H9 (cell line): ENCODE data around the gene TMEM30B. TPM values are rescaled to one million over a fixed set of nuclear protein-coding genes. Genes with fewer than 3 reads are reported as not detected.
"Not testable (repeated sequence)": the region's sequence is repeated elsewhere in the genome, so short reads cannot be mapped to it uniquely, and the experiment has no call there.

ENCODE experiments used
- DNase-seq: peaks from one replicate; pipeline ENCODE4 v3.0.0-alpha.2; 2017
- H2AFZ ChIP-seq: one replicate; pipeline ENCODE4 v1.6.1; 2013; ENCODE audit warnings: mild to moderate bottlenecking, low read length, control low read depth, moderate library complexity
- H2AK5ac ChIP-seq: 2 replicates; pipeline ENCODE4 v1.6.1; 2013; ENCODE audit warnings: low read length, control low read depth, mixed read lengths; ENCODE audit not compliant: insufficient read length
- H2BK120ac ChIP-seq: one replicate; pipeline ENCODE4 v1.6.1; 2013; ENCODE audit warnings: low read depth, mild to moderate bottlenecking, low read length, control low read depth, inconsistent platforms; ENCODE audit not compliant: poor library complexity, severe bottlenecking
- H2BK12ac ChIP-seq: 2 replicates; pipeline ENCODE4 v1.6.1; 2013; ENCODE audit warnings: low read length, control low read depth, mixed read lengths, low read depth; ENCODE audit not compliant: insufficient read length
- H2BK15ac ChIP-seq: 2 replicates; pipeline ENCODE4 v1.6.1; 2013; ENCODE audit warnings: low read depth, low read length, control low read depth
- H2BK20ac ChIP-seq: one replicate; pipeline ENCODE4 v1.6.1; 2013; ENCODE audit warnings: low read depth, mild to moderate bottlenecking, low read length, control low read depth, inconsistent platforms; ENCODE audit not compliant: poor library complexity, severe bottlenecking
- H2BK5ac ChIP-seq: 2 replicates; pipeline ENCODE4 v1.6.1; 2013; ENCODE audit warnings: low read length, control low read depth, mixed read lengths; ENCODE audit not compliant: insufficient read length
- H3K14ac ChIP-seq: 2 replicates; pipeline ENCODE4 v1.6.1; 2013; ENCODE audit warnings: low read length, control low read depth; ENCODE audit not compliant: insufficient read depth
- H3K18ac ChIP-seq: 2 replicates; pipeline ENCODE4 v1.6.1; 2013; ENCODE audit warnings: low read depth, mild to moderate bottlenecking, mixed read lengths, low read length, control low read depth; ENCODE audit not compliant: insufficient read length
- H3K23ac ChIP-seq: 2 replicates; pipeline ENCODE4 v1.6.1; 2013; ENCODE audit warnings: low read length, control low read depth, mixed read lengths, low read depth; ENCODE audit not compliant: insufficient read length
- H3K23me2 ChIP-seq: 2 replicates; pipeline ENCODE4 v1.6.1; 2013; ENCODE audit warnings: low read depth, mild to moderate bottlenecking, mixed read lengths, low read length, control low read depth; ENCODE audit not compliant: insufficient read length, poor library complexity, severe bottlenecking
- H3K27ac ChIP-seq: 2 replicates; pipeline ENCODE4 v1.5.1; 2013; ENCODE audit warnings: low read length, control low read depth, mixed read lengths, low read depth; ENCODE audit not compliant: insufficient read length
- H3K27me3 ChIP-seq: 2 replicates; pipeline ENCODE4 v1.6.1; 2013; ENCODE audit warnings: low read length, control low read depth, inconsistent platforms; ENCODE audit not compliant: insufficient read depth
- H3K4ac ChIP-seq: 2 replicates; pipeline ENCODE4 v1.6.1; 2013; ENCODE audit warnings: low read depth, mild to moderate bottlenecking, control low read depth, inconsistent platforms, low read length, moderate library complexity
- H3K4me1 ChIP-seq: 2 replicates; pipeline ENCODE4 v1.6.1; 2013; ENCODE audit warnings: low read length, control low read depth, inconsistent platforms; ENCODE audit not compliant: insufficient read depth
- H3K4me2 ChIP-seq: 2 replicates; pipeline ENCODE4 v1.6.1; 2013; ENCODE audit warnings: low read length, control low read depth, mixed read lengths; ENCODE audit not compliant: insufficient read length, insufficient read depth
- H3K56ac ChIP-seq: 2 replicates; pipeline ENCODE4 v1.6.1; 2013; ENCODE audit warnings: low read depth, mild to moderate bottlenecking, mixed read lengths, low read length, control low read depth; ENCODE audit not compliant: insufficient read length
- H3K79me1 ChIP-seq: 2 replicates; pipeline ENCODE4 v1.6.1; 2013; ENCODE audit warnings: low read depth, mild to moderate bottlenecking, moderate library complexity, low read length, control low read depth, inconsistent platforms; ENCODE audit not compliant: insufficient read depth, poor library complexity, severe bottlenecking
- H3K79me2 ChIP-seq: 2 replicates; pipeline ENCODE4 v1.6.1; 2013; ENCODE audit warnings: low read length, control low read depth, inconsistent platforms; ENCODE audit not compliant: insufficient read depth
- H3K9ac ChIP-seq: 2 replicates; pipeline ENCODE4 v1.6.1; 2013; ENCODE audit warnings: low read length, control low read depth, mixed read lengths; ENCODE audit not compliant: insufficient read length; ENCODE audit errors: extremely low read depth
- H3K9me3 ChIP-seq: one replicate; pipeline ENCODE4 v1.6.1; 2013; ENCODE audit warnings: low read depth, low read length, inconsistent platforms; ENCODE audit not compliant: control insufficient read depth
- H3T11ph ChIP-seq: one replicate; pipeline ENCODE4 v1.6.1; 2013; ENCODE audit warnings: mild to moderate bottlenecking, low read length, control low read depth, inconsistent platforms
- H4K20me1 ChIP-seq: one replicate; pipeline ENCODE4 v1.6.1; 2013; ENCODE audit not compliant: control insufficient read depth, insufficient read length, insufficient read depth
- H4K5ac ChIP-seq: 2 replicates; pipeline ENCODE4 v1.6.1; 2013; ENCODE audit warnings: low read depth, mild to moderate bottlenecking, mixed read lengths, low read length, control low read depth; ENCODE audit not compliant: insufficient read length
- H4K8ac ChIP-seq: replicated peaks from 2 replicates; pipeline ENCODE4 v1.6.1; 2013; ENCODE audit warnings: low read length, control low read depth, mixed read lengths, low read depth; ENCODE audit not compliant: insufficient read length
- H4K91ac ChIP-seq: 2 replicates; pipeline ENCODE4 v1.6.1; 2013; ENCODE audit warnings: low read depth, mild to moderate bottlenecking, moderate library complexity, mixed read lengths, low read length, control low read depth; ENCODE audit not compliant: insufficient read length
- H3K27ac Mint-ChIP-seq, 3 experiments: 2 replicates in 2 of 3; 3 replicates in 1 of 3; pipeline ENCODE4 v1.8.0; 2020 to 2021; ENCODE audit warnings: mixed read lengths in 3 of 3, mild to moderate bottlenecking in 1 of 3, moderate library complexity in 1 of 3
- H3K27me3 Mint-ChIP-seq: 2 replicates; pipeline ENCODE4 v1.8.0; 2021; ENCODE audit warnings: low read depth, mild to moderate bottlenecking, moderate library complexity, mixed read lengths
- H3K36me3 Mint-ChIP-seq, 3 experiments: 2 replicates in 2 of 3; 3 replicates in 1 of 3; pipeline ENCODE4 v1.8.0; 2020 to 2021; ENCODE audit warnings: low read depth in 3 of 3, mixed read lengths in 3 of 3; ENCODE audit not compliant: insufficient read depth in 1 of 3
- H3K4me1 Mint-ChIP-seq, 2 experiments: 2 replicates each; pipeline ENCODE4 v1.8.0; 2020; ENCODE audit warnings: mixed read lengths in 2 of 2
- H3K4me3 Mint-ChIP-seq, 2 experiments: 2 replicates in 1 of 2; 3 replicates in 1 of 2; pipeline ENCODE4 v1.8.0; 2020 to 2021; ENCODE audit warnings: mild to moderate bottlenecking in 2 of 2, mixed read lengths in 2 of 2, moderate library complexity in 1 of 2
- H3K9me3 Mint-ChIP-seq, 2 experiments: 2 replicates in 1 of 2; 3 replicates in 1 of 2; pipeline ENCODE4 v1.8.0; 2020; ENCODE audit warnings: mild to moderate bottlenecking in 2 of 2, mixed read lengths in 2 of 2, moderate library complexity in 1 of 2
- WGBS: extraction: QIAGEN DNeasy Blood & Tissue Kit; methylation state at CpG from one replicate; pipeline ENCODE4 v1.1.7; 2013; ENCODE audit warnings: missing lambda C conversion rate, low lambda C conversion rate, mixed read lengths; ENCODE audit not compliant: insufficient read length; ENCODE audit errors: extremely low coverage; 5-methylcytosine and 5-hydroxymethylcytosine counted together
- total RNA-seq: library from RNA; stranded (reverse); gene quantifications from 2 replicates; pipeline ENCODE4 v1.2.1, GENCODE V29; 2021
- TF ChIP-seq, protein P1 (sequence below): fragments of 200-600 bp; sonication (generic); conservative IDR thresholded peaks from 3 replicates; pipeline ENCODE4 v1.8.0; 2021; ENCODE audit warnings: antibody characterized with exemption, mild to moderate bottlenecking

TMEM30B gene
- total RNA-seq, 1 experiment from 2014 or later, result 12.2 TPM

DNA sequence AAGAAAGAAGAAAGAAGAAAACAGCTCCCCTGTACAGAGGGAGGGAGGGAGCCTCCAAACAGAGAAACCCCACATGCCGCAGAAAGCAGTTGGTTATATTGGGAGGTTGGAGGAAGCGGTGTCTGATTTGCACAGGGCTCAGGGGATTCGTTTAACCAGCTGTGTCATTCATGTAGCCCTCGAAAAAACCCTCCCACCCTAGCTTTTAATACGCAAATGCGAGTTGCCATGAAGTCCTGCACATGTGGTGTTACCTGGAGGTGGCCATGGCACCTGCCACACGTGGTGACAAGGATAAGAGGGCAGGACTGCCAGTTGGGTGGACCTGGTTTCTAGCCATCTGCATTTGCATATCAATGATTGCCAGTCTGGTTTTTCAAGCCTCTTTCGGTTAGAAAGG, 40.9 kb downstream of the TMEM30B start:
- no peak overlapping the region for H3K23ac ChIP-seq
- peaks cover 12% of the 10 kb centered on the region for H3K9me3 ChIP-seq
- no peak overlapping the region for H3K56ac ChIP-seq
- H4K20me1 ChIP-seq, result no peaks in the 10 kb centered on the region
- H3K79me2 ChIP-seq, result no peaks in the 10 kb centered on the region
- H3K4me1 ChIP-seq, result peaks cover 11% of the 10 kb centered on the region; the same call in 1 of the 2 replicates
- H2AFZ ChIP-seq, result no peak overlapping the region
- H3T11ph ChIP-seq, result no peak overlapping the region
- no peak overlapping the region for H3K4ac ChIP-seq
- no peak overlapping the region for H3K27ac Mint-ChIP-seq
- peak overlapping the region; percentile 80 for H2BK120ac ChIP-seq
- no peak overlapping the region for H3K18ac ChIP-seq
- H3K4me1 Mint-ChIP-seq, result peaks cover 42 to 49% of the 10 kb centered on the region in 2 experiments
- TF ChIP-seq, protein P1, sequence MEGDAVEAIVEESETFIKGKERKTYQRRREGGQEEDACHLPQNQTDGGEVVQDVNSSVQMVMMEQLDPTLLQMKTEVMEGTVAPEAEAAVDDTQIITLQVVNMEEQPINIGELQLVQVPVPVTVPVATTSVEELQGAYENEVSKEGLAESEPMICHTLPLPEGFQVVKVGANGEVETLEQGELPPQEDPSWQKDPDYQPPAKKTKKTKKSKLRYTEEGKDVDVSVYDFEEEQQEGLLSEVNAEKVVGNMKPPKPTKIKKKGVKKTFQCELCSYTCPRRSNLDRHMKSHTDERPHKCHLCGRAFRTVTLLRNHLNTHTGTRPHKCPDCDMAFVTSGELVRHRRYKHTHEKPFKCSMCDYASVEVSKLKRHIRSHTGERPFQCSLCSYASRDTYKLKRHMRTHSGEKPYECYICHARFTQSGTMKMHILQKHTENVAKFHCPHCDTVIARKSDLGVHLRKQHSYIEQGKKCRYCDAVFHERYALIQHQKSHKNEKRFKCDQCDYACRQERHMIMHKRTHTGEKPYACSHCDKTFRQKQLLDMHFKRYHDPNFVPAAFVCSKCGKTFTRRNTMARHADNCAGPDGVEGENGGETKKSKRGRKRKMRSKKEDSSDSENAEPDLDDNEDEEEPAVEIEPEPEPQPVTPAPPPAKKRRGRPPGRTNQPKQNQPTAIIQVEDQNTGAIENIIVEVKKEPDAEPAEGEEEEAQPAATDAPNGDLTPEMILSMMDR, result no peak
- no peak overlapping the region for H3K9ac ChIP-seq
- no peaks in the 10 kb centered on the region for H3K23me2 ChIP-seq
- H2BK5ac ChIP-seq, result no peak overlapping the region
- H2AK5ac ChIP-seq, result no peak overlapping the region
- peaks cover 22 to 33% of the 10 kb centered on the region in 2 experiments for H3K9me3 Mint-ChIP-seq
- no peak overlapping the region for H3K14ac ChIP-seq
- H3K4me3 Mint-ChIP-seq, result no peak overlapping the region
- no peak overlapping the region for H3K4me2 ChIP-seq
- H3K79me1 ChIP-seq, result no peaks in the 10 kb centered on the region
- H3K27ac ChIP-seq, result no peak overlapping the region
- H3K27me3 ChIP-seq, result no peaks in the 10 kb centered on the region
- H2BK12ac ChIP-seq, result no peak overlapping the region
- peak overlapping the region; percentile 50 for H2BK20ac ChIP-seq
- no peak overlapping the region for H2BK15ac ChIP-seq
- no peaks in the 10 kb centered on the region for H3K27me3 Mint-ChIP-seq
- peaks cover 19 to 31% (median 27%) of the 10 kb centered on the region in 3 experiments for H3K36me3 Mint-ChIP-seq
- H4K91ac ChIP-seq, result no peak overlapping the region
- no peak overlapping the region for H4K5ac ChIP-seq
- no peak overlapping the region for H4K8ac ChIP-seq
- no CpG with 5 or more reads among the region's 8 CpGs for WGBS
- DNase-seq, result no peak

DNA sequence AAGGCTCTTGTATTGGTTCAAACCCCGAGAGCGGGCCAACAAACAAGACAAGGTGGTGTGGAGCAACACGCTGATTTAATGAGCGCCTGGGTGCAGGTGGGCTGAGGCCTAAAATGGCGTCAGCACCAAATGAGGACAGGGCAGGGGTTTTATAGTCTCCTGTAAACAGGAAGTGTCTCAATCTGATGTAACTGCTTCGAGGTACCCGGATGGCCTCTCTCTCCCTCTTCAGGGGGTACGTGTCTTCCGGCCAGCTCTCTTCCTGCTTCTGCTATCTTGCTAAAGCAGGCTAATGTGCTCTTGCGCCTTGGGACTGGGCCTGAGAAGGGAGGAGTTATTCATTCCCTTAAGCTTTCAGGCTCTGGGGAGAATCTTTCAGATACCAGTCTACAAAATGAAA, 41.9 kb downstream of the TMEM30B start:
- Mint-ChIP-seq H3K4me1 (peaks cover 42 to 43% of the 10 kb centered on the region in 2 experiments), H3K9me3 (peaks cover 22 to 33% of the 10 kb centered on the region in 2 experiments), H3K36me3 (peaks cover 19 to 31% (median 27%) of the 10 kb centered on the region in 3 experiments), H3K27ac (peak overlapping the region; percentile 86 to 97 (median 97))
- Histone ChIP-seq H3K14ac (peak overlapping the region; percentile 1; the same call in 1 of the 2 replicates), H3K4me1 (peaks cover 11% of the 10 kb centered on the region; the same call in 1 of the 2 replicates), H3K18ac (peak overlapping the region; percentile 37), H4K5ac (peak overlapping the region; percentile 10), H3K9me3 (peaks cover 12% of the 10 kb centered on the region), H3K27ac (peak overlapping the region; percentile 75)
- not testable (repeated sequence) for H3K23me2 ChIP-seq, H2BK5ac ChIP-seq, H3K4ac ChIP-seq, H2BK20ac ChIP-seq, H2BK12ac ChIP-seq, H3K4me2 ChIP-seq, H4K91ac ChIP-seq, H3K4me3 Mint-ChIP-seq, H3K23ac ChIP-seq, H3K56ac ChIP-seq, H4K20me1 ChIP-seq, H2BK15ac ChIP-seq, H2AK5ac ChIP-seq, H3K79me2 ChIP-seq, H3K9ac ChIP-seq, H3K27me3 Mint-ChIP-seq, H2BK120ac ChIP-seq, H4K8ac ChIP-seq, H2AFZ ChIP-seq, H3T11ph ChIP-seq, H3K27me3 ChIP-seq, H3K79me1 ChIP-seq
- peak; percentile 37 for DNase-seq
- WGBS, result no CpG with 5 or more reads among the region's 10 CpGs
